H1 (cell line): ENCODE data around the gene AIFM2. TPM values are rescaled to one million over a fixed set of nuclear protein-coding genes. Genes with fewer than 3 reads are reported as not detected.

ENCODE experiments used
- CTCF ChIA-PET: fragments of 300-600 bp; sonication (Branson Sonifier 250); formaldehyde crosslinking; loops from one replicate; lab custom pipeline; 2021; ENCODE audit not compliant: partially characterized antibody; lab: Charles Lee
- POLR2A ChIA-PET: fragments of 300-600 bp; sonication (Branson Sonifier 250); formaldehyde crosslinking; loops from one replicate; lab custom pipeline; 2021; ENCODE audit warnings: inconsistent platforms; ENCODE audit not compliant: partially characterized antibody; lab: Charles Lee
- DNase-seq, 2 experiments: peaks; one replicate each; pipeline versions ENCODE4 v3.0.0 to v3.0.0-alpha.2; 2010 to 2022; ENCODE audit warnings: low spot score in 2 of 2, low read depth in 1 of 2, mixed read lengths in 1 of 2
- FAIRE-seq: peaks from 2 replicates; lab custom pipeline; 2011; peaks lifted over from hg19 to GRCh38; lab: Jason Lieb, UNC
- H2AFZ ChIP-seq: 2 replicates; pipeline ENCODE4 v1.8.1; 2012; ENCODE audit warnings: low read length, inconsistent platforms
- H2AK5ac ChIP-seq: 2 replicates; pipeline ENCODE4 v1.6.1; 2013; ENCODE audit warnings: low read depth, low read length
- H2BK120ac ChIP-seq: replicated peaks from 2 replicates; pipeline ENCODE3; 2013; ENCODE audit warnings: low read depth, low read length, inconsistent platforms
- H2BK12ac ChIP-seq: 2 replicates; pipeline ENCODE4 v1.6.1; 2013; ENCODE audit warnings: low read depth, low read length
- H2BK15ac ChIP-seq: 2 replicates; pipeline ENCODE4 v1.6.1; 2013; ENCODE audit warnings: low read length
- H2BK20ac ChIP-seq: 2 replicates; pipeline ENCODE4 v1.6.1; 2013; ENCODE audit warnings: low read length
- H2BK5ac ChIP-seq: 2 replicates; pipeline ENCODE4 v1.6.1; 2013; ENCODE audit warnings: low read depth, low read length
- H3K14ac ChIP-seq: 2 replicates; pipeline ENCODE4 v1.6.1; 2013; ENCODE audit warnings: inconsistent platforms; ENCODE audit not compliant: insufficient read length
- H3K18ac ChIP-seq: 2 replicates; pipeline ENCODE4 v1.6.1; 2013; ENCODE audit warnings: low read length; ENCODE audit errors: extremely low read depth
- H3K23ac ChIP-seq: 2 replicates; pipeline ENCODE4 v1.6.1; 2013; ENCODE audit warnings: inconsistent platforms; ENCODE audit not compliant: insufficient read length
- H3K23me2 ChIP-seq: 2 replicates; pipeline ENCODE4 v1.6.1; 2013; ENCODE audit warnings: low read depth, low read length
- H3K27ac ChIP-seq: 2 replicates; pipeline ENCODE4 v1.6.1; 2011; ENCODE audit warnings: low read depth, low read length, inconsistent platforms
- H3K27me3 ChIP-seq, 4 experiments: replicated peaks in 1 of 4; 1 replicate in 1 of 4; 2 replicates in 3 of 4; pipeline versions ENCODE4 v1.6.1 to v1.8.1; 2011 to 2013; ENCODE audit warnings: low read length in 3 of 4, mild to moderate bottlenecking in 3 of 4, inconsistent platforms in 2 of 4, mixed read lengths in 2 of 4, moderate library complexity in 1 of 4; ENCODE audit not compliant: control insufficient read depth in 3 of 4, insufficient read depth in 3 of 4; ENCODE audit errors: extremely low read depth in 1 of 4
- H3K36me3 ChIP-seq, 4 experiments: 2 replicates each; pipeline versions ENCODE4 v1.6.1 to v1.8.1; 2011 to 2013; ENCODE audit warnings: mild to moderate bottlenecking in 4 of 4, low read length in 3 of 4, moderate library complexity in 2 of 4, control low read depth in 1 of 4, inconsistent platforms in 1 of 4; ENCODE audit not compliant: insufficient read depth in 4 of 4, control insufficient read depth in 2 of 4
- H3K4ac ChIP-seq: replicated peaks from 2 replicates; pipeline ENCODE3; 2013; ENCODE audit warnings: low read length, low read depth, mixed read lengths, inconsistent platforms; ENCODE audit not compliant: insufficient read length
- H3K4me1 ChIP-seq, 4 experiments: replicated peaks in 1 of 4; 1 replicate in 1 of 4; 2 replicates in 3 of 4; pipeline versions ENCODE4 v1.6.1 to v1.8.1; 2011 to 2013; ENCODE audit warnings: low read length in 3 of 4, inconsistent platforms in 2 of 4, mixed read lengths in 1 of 4; ENCODE audit not compliant: insufficient read depth in 4 of 4, control insufficient read depth in 3 of 4
- H3K4me2 ChIP-seq, 2 experiments: 2 replicates each; pipeline versions ENCODE4 v1.6.1 to v1.8.1; 2011 to 2013; ENCODE audit warnings: low read depth in 2 of 2, low read length in 2 of 2, control low read depth in 1 of 2, inconsistent platforms in 1 of 2, mild to moderate bottlenecking in 1 of 2; ENCODE audit not compliant: insufficient read depth in 1 of 2
- H3K4me3 ChIP-seq, 4 experiments: fragments of 200-600, 300-600 bp in 1 of 4; sonication (generic), shearing (Covaris generic), sonication (Bioruptor Twin) in 1 of 4; 2 replicates each; pipeline versions ENCODE4 v1.5.1 to v1.8.1; 2011 to 2016; ENCODE audit warnings: low read length in 4 of 4, low read depth in 3 of 4, control low read depth in 2 of 4, inconsistent platforms in 2 of 4, mild to moderate bottlenecking in 2 of 4, mixed read lengths in 1 of 4, moderate library complexity in 1 of 4; ENCODE audit not compliant: insufficient read depth in 2 of 4; ENCODE audit errors: extremely low read depth in 1 of 4
- H3K56ac ChIP-seq: replicated peaks from 2 replicates; pipeline ENCODE3; 2013; ENCODE audit warnings: low read depth, mild to moderate bottlenecking, mixed read lengths, low read length, inconsistent platforms; ENCODE audit not compliant: insufficient read length
- H3K79me1 ChIP-seq: 2 replicates; pipeline ENCODE4 v1.6.1; 2013; ENCODE audit warnings: low read depth, low read length, control low read depth
- H3K79me2 ChIP-seq, 2 experiments: 2 replicates each; pipeline versions ENCODE4 v1.6.1 to v1.8.1; 2012 to 2013; ENCODE audit warnings: low read length in 2 of 2, mild to moderate bottlenecking in 2 of 2, inconsistent platforms in 1 of 2; ENCODE audit not compliant: insufficient read depth in 2 of 2, control insufficient read depth in 1 of 2
- H3K9ac ChIP-seq, 4 experiments: replicated peaks in 1 of 4; 1 replicate in 1 of 4; 2 replicates in 3 of 4; pipeline versions ENCODE4 v1.6.1 to v1.8.1; 2011 to 2013; ENCODE audit warnings: low read depth in 3 of 4, low read length in 3 of 4, control low read depth in 2 of 4, mild to moderate bottlenecking in 2 of 4, moderate library complexity in 2 of 4, inconsistent platforms in 1 of 4; ENCODE audit errors: extremely low read depth in 1 of 4
- H3K9me3 ChIP-seq, 2 experiments: 2 replicates each; pipeline versions ENCODE4 v1.6.1 to v1.8.1; 2012 to 2013; ENCODE audit warnings: mild to moderate bottlenecking in 2 of 2, moderate library complexity in 2 of 2, control low read depth in 1 of 2, inconsistent platforms in 1 of 2, low read depth in 1 of 2, low read length in 1 of 2, mixed read lengths in 1 of 2; ENCODE audit not compliant: insufficient read depth in 2 of 2
- H4K20me1 ChIP-seq, 2 experiments: replicated peaks in 1 of 2; 2 replicates each; pipeline versions ENCODE3 to v1.8.1; 2011 to 2013; ENCODE audit warnings: inconsistent platforms in 2 of 2, low read length in 2 of 2, mild to moderate bottlenecking in 1 of 2; ENCODE audit not compliant: insufficient read depth in 2 of 2, control insufficient read depth in 1 of 2
- H4K5ac ChIP-seq: 2 replicates; pipeline ENCODE4 v1.6.1; 2013; ENCODE audit warnings: low read length, low read depth, mixed read lengths, inconsistent platforms; ENCODE audit not compliant: insufficient read length
- H4K8ac ChIP-seq: 2 replicates; pipeline ENCODE4 v1.8.0; 2013; ENCODE audit warnings: mild to moderate bottlenecking, moderate library complexity, low read length, inconsistent platforms; ENCODE audit not compliant: insufficient read depth; ENCODE audit errors: extremely low read depth
- H4K91ac ChIP-seq: replicated peaks from 2 replicates; pipeline ENCODE3; 2013; ENCODE audit warnings: low read length, mixed read lengths, inconsistent platforms; ENCODE audit not compliant: insufficient read length
- CBX5 ChIP-seq: fragments of 300-800, 300-1000 bp; sonication (generic); IDR thresholded peaks from 2 replicates; pipeline ENCODE4 v1.7.1; 2016; ENCODE audit warnings: antibody characterized with exemption, low read length, low read depth
- CTCF ChIP-seq, 3 experiments: IDR thresholded peaks; 1 replicate in 2 of 3; 2 replicates in 1 of 3; pipeline versions ENCODE4 v1.5.1 to v1.6.1; 2011; ENCODE audit warnings: low read length in 3 of 3, mild to moderate bottlenecking in 3 of 3, inconsistent platforms in 2 of 3, low read depth in 1 of 3, moderate library complexity in 1 of 3; ENCODE audit not compliant: insufficient read depth in 1 of 3; ENCODE audit errors: control extremely low read depth in 1 of 3
- KDM1A ChIP-seq: fragments of 200-600, 300-600 bp; sonication (generic); IDR thresholded peaks from 2 replicates; pipeline ENCODE4 v1.7.1; 2016; ENCODE audit warnings: mild to moderate bottlenecking, low read length, borderline replicate concordance
- KDM4A ChIP-seq: IDR thresholded peaks from one replicate; pipeline ENCODE4 v1.7.1; 2012; ENCODE audit warnings: low read depth, mild to moderate bottlenecking, moderate library complexity, low read length, inconsistent platforms; ENCODE audit not compliant: severe bottlenecking
- KDM5A ChIP-seq: fragments of 200-600 bp; IDR thresholded peaks from 2 replicates; pipeline ENCODE4 v1.7.1; 2012; ENCODE audit warnings: mild to moderate bottlenecking, low read length, inconsistent platforms, mixed read lengths
- POU5F1 ChIP-seq: IDR thresholded peaks from 2 replicates; pipeline ENCODE4 v1.6.1; 2011; ENCODE audit warnings: low read depth, mild to moderate bottlenecking, low read length, moderate library complexity
- RAD21 ChIP-seq, 2 experiments: IDR thresholded peaks in 1 of 2; conservative IDR thresholded peaks in 1 of 2; 2 replicates each; pipeline ENCODE4 v1.6.1; 2011; ENCODE audit warnings: low read depth in 2 of 2, low read length in 2 of 2, improper control_type of control experiment in 1 of 2, inconsistent platforms in 1 of 2, mild to moderate bottlenecking in 1 of 2, moderate library complexity in 1 of 2
- RFX5 ChIP-seq: IDR thresholded peaks from 2 replicates; pipeline ENCODE4 v1.6.1; 2011; ENCODE audit warnings: low read depth, low read length, improper control_type of control experiment, borderline replicate concordance
- SIN3A ChIP-seq, 2 experiments: IDR thresholded peaks in 1 of 2; conservative IDR thresholded peaks in 1 of 2; 2 replicates each; pipeline ENCODE4 v1.6.1; 2011 to 2012; ENCODE audit warnings: low read length in 2 of 2, improper control_type of control experiment in 1 of 2, low read depth in 1 of 2, mild to moderate bottlenecking in 1 of 2
- SP4 ChIP-seq: IDR thresholded peaks from 2 replicates; pipeline ENCODE4 v1.6.1; 2012; ENCODE audit warnings: low read length, inconsistent platforms
- TEAD4 ChIP-seq: IDR thresholded peaks from 2 replicates; pipeline ENCODE4 v1.6.1; 2012; ENCODE audit warnings: low read depth, low read length, inconsistent platforms, mixed read lengths
- WGBS, 2 experiments: shearing (Covaris generic) in 1 of 2; methylation state at CpG; one replicate each; pipeline versions ENCODE4 v1.1.6 to v1.1.7; 2013 to 2015; ENCODE audit warnings: low lambda C conversion rate in 2 of 2, mixed read lengths in 2 of 2, inconsistent platforms in 1 of 2, low coverage in 1 of 2, missing lambda C conversion rate in 1 of 2; ENCODE audit not compliant: insufficient replicate concordance in 2 of 2, insufficient coverage in 1 of 2, insufficient read length in 1 of 2; ENCODE audit errors: extremely low coverage in 1 of 2, missing lambda C conversion rate in 1 of 2; 5-methylcytosine and 5-hydroxymethylcytosine counted together
- polyA plus RNA-seq, 7 experiments: library from polyadenylated mRNA; depleted of rRNA in 3 of 7; stranded (reverse) in 5 of 7; unstranded in 2 of 7; fragments of >200 nt in 5 of 7; fragments of 200-250 nt in 2 of 7; gene quantifications; 1 replicate in 5 of 7; 2 replicates in 1 of 7; 4 replicates in 1 of 7; pipeline versions ENCODE4 v1.2.1 to v1.2.3, GENCODE V29; 2011 to 2013; ENCODE audit warnings: missing spikeins in 2 of 7, mixed read lengths in 2 of 7
- total RNA-seq: library from RNA; stranded (reverse); fragmentation: NEBNext Ultra II Directional; extraction: Animal tissue kit (Norgen Biotek cat#: 25700); gene quantifications from 2 replicates; pipeline ENCODE4 v1.2.1, GENCODE V29; 2021

Gene AIFM2
- total and polyA plus RNA-seq, 2 of the 8 experiments (the other 6 are each of a cell fraction or from before 2014, with no cell fraction given), result 4.0 TPM

- Histone ChIP-seq H2BK15ac (no peak overlapping the region), H3K9me3 (no peaks in the 10 kb centered on the region), H4K20me1 (no peaks in the 10 kb centered on the region), H3K36me3 (no peaks in the 10 kb centered on the region), H3K27ac (no peak overlapping the region), H3K4me2 (no peak overlapping the region), H3K56ac (no peak overlapping the region), H2AFZ (no peak overlapping the region), H3K79me2 (no peaks in the 10 kb centered on the region), H3K4me1 (peaks cover 0 to 1% (median under 1%) of the 10 kb centered on the region in 4 experiments; a peak in 1 of 7 replicates), H3K14ac (no peak overlapping the region), H4K5ac (no peak overlapping the region), H2BK5ac (no peak overlapping the region), H2BK20ac (no peak overlapping the region), H2BK12ac (no peak overlapping the region), H3K79me1 (no peaks in the 10 kb centered on the region), H3K18ac (no peak overlapping the region), H4K8ac (no peak overlapping the region), H2AK5ac (no peak overlapping the region), H3K23ac (no peak overlapping the region), H4K91ac (no peak overlapping the region), H3K4me3 (no peak overlapping the region), H2BK120ac (no peak overlapping the region), H3K9ac (no peak overlapping the region), H3K4ac (no peak overlapping the region), H3K23me2 (peaks cover 10% of the 10 kb centered on the region; the same call in 1 of the 2 replicates), H3K27me3 (peaks cover 0 to 14% (median 10%) of the 10 kb centered on the region in 4 experiments; a peak in 6 of 7 replicates)
- ChIA-PET POLR2A (interaction anchor here (4.4 kb wide), 1 partner anchor 8 kb away, joined by 31 read pairs; the partner anchor contains the start of gene TYSND1), CTCF (interaction anchor here (0.8 to 4.7 kb wide), 5 partner anchors 9 to 219 kb away, joined by 3 to 20 read pairs (median 4); partner anchors contain the start of gene TYSND1)
- FAIRE-seq, result no peak
- no peak for DNase-seq
- 84% methylated on average over 9 of the region's 9 CpGs; no CpG with 5 or more reads in 1 of the 2 experiments for WGBS, 2 experiments
- no peak for TF ChIP-seq KDM5A
- TF ChIP-seq TEAD4, result no peak
- no peak for TF ChIP-seq SIN3A (conservative IDR thresholded peaks at IDR 0.05 in 1 of 2, IDR thresholded peaks at IDR 0.05 in 1 of 2; ENCODE audit: low read depth in 1 of 2, low read length in 2 of 2)
- no peak for TF ChIP-seq KDM1A
- no peak for TF ChIP-seq CTCF (IDR thresholded peaks at IDR 0.05; ENCODE audit: control extremely low read depth in 1 of 3, insufficient read depth in 1 of 3, low read depth in 1 of 3, low read length in 3 of 3)
- TF ChIP-seq POU5F1, result no peak
- no peak for TF ChIP-seq KDM4A
- no peak for TF ChIP-seq RFX5
- no peak for TF ChIP-seq SP4
- TF ChIP-seq RAD21 (IDR thresholded peaks at IDR 0.05 in 1 of 2, conservative IDR thresholded peaks at IDR 0.05 in 1 of 2; ENCODE audit: low read depth in 2 of 2, low read length in 2 of 2), result no peak
- no peak for TF ChIP-seq CBX5
Observed at GRCh38 chr10:70137135-70137534, 4.5 kb upstream of the AIFM2 start.
